C4-2B (cell line): ENCODE results near the gene ABCG1.

Source experiments
- ZFX ChIP-seq: fragments of 450-650 bp; IDR thresholded peaks from 2 replicates; pipeline ENCODE4 v1.6.1; 2017
- TF ChIP-seq, protein P1 (sequence below): fragments of 450-650 bp; conservative IDR thresholded peaks from 2 replicates; pipeline ENCODE4 v1.5.1; 2017; ENCODE audit warnings: mild to moderate bottlenecking

DNA sequence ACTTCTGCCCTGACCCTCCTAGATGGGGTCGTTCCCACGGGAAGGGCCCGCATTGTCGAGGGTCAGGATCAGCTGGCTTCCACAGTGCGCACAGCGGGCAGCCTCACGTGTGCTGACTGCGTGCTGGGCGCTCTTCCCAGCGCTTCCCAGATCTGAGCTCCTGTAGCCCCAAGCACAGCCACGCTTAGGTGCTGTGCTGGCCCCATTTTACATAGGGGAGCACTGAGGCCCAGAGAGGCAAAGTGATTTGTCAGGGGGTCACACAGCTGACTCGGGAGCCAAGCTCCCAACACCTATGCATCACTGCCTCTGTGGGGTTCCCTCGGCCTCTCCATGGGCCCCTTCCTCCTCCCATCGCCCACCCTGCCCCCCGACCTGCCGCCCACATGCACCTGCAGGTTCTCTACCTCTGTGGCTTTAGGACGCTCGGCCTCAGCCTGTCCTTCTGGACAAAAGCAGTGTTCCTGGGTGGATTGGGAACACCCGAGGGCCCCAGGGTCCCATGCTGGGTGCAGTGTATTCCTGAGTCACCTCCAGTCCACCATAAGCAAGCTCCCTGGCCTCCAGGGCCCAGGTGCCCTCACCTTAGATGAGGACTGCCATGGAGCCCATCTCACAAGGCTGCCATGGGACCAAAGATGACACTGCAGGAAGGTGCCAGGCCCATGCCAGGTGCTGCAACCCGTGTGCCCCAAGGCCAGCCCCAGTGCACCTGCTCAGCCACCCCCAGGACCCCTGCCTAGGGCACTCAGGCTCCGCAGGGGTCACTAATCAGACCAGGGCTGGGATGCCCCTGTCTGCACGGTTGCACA lies 73.0 kb downstream of the ABCG1 start:
- TF ChIP-seq, protein P1, sequence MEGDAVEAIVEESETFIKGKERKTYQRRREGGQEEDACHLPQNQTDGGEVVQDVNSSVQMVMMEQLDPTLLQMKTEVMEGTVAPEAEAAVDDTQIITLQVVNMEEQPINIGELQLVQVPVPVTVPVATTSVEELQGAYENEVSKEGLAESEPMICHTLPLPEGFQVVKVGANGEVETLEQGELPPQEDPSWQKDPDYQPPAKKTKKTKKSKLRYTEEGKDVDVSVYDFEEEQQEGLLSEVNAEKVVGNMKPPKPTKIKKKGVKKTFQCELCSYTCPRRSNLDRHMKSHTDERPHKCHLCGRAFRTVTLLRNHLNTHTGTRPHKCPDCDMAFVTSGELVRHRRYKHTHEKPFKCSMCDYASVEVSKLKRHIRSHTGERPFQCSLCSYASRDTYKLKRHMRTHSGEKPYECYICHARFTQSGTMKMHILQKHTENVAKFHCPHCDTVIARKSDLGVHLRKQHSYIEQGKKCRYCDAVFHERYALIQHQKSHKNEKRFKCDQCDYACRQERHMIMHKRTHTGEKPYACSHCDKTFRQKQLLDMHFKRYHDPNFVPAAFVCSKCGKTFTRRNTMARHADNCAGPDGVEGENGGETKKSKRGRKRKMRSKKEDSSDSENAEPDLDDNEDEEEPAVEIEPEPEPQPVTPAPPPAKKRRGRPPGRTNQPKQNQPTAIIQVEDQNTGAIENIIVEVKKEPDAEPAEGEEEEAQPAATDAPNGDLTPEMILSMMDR: no peak
- TF ChIP-seq ZFX: no peak
